DND-41 (cell line): Measurements from ENCODE around the gene TGFBRAP1.
"Not testable (repeated sequence)": the region's sequence is repeated elsewhere in the genome, so short reads cannot be mapped to it uniquely, and the experiment has no call there.

Source experiments
- ATAC-seq: fragments of 200-7000 bp; cut with Tn5 transposase; 3 replicates; pipeline ENCODE4 v1.9.1; 2021; ENCODE audit warnings: low read depth; ENCODE audit not compliant: insufficient read depth
- DNase-seq: peaks from one replicate; pipeline ENCODE4 v3.0.0-alpha.2; 2020
- H2AFZ ChIP-seq: 2 replicates; pipeline ENCODE4 v1.6.0; 2012; ENCODE audit warnings: low read depth, low read length
- H3K27ac ChIP-seq: 2 replicates; pipeline ENCODE4 v1.5.1; 2012; ENCODE audit warnings: low read length, inconsistent platforms
- H3K27me3 ChIP-seq: fragments of 200-600 bp; sonication (generic); 2 replicates; pipeline ENCODE4 v1.6.0; 2012; ENCODE audit warnings: low read length, mild to moderate bottlenecking, inconsistent platforms; ENCODE audit not compliant: insufficient read depth, poor library complexity
- H3K36me3 ChIP-seq: 2 replicates; pipeline ENCODE4 v1.5.1; 2012; ENCODE audit warnings: low read length, inconsistent platforms; ENCODE audit not compliant: insufficient read depth
- H3K4me1 ChIP-seq: 2 replicates; pipeline ENCODE4 v1.5.1; 2012; ENCODE audit warnings: mild to moderate bottlenecking, low read length; ENCODE audit not compliant: insufficient read depth
- H3K4me2 ChIP-seq: 2 replicates; pipeline ENCODE4 v1.6.0; 2012; ENCODE audit warnings: mild to moderate bottlenecking, moderate library complexity, low read length, inconsistent platforms; ENCODE audit not compliant: insufficient read depth
- H3K4me3 ChIP-seq, 2 experiments: fragments of 200-600 bp in 1 of 2; shearing (Covaris generic) in 1 of 2; 2 replicates each; pipeline ENCODE4 v1.5.1; 2012 to 2016; ENCODE audit warnings: inconsistent platforms in 2 of 2, low read length in 2 of 2, mild to moderate bottlenecking in 2 of 2, low read depth in 1 of 2, moderate library complexity in 1 of 2
- H3K79me2 ChIP-seq: 2 replicates; pipeline ENCODE4 v1.6.0; 2012; ENCODE audit warnings: low read length, inconsistent platforms; ENCODE audit not compliant: insufficient read depth
- H3K9ac ChIP-seq: 2 replicates; pipeline ENCODE4 v1.6.0; 2012; ENCODE audit warnings: low read depth, mild to moderate bottlenecking, inconsistent platforms, low read length, moderate library complexity
- H3K9me3 ChIP-seq: 2 replicates; pipeline ENCODE4 v1.5.1; 2012; ENCODE audit warnings: low read length, moderate library complexity, mild to moderate bottlenecking, inconsistent platforms; ENCODE audit not compliant: insufficient read depth, severe bottlenecking
- H4K20me1 ChIP-seq: 2 replicates; pipeline ENCODE4 v1.6.0; 2012; ENCODE audit warnings: low read length; ENCODE audit not compliant: insufficient read depth
- EZH2 ChIP-seq: IDR thresholded peaks from 3 replicates; pipeline ENCODE4 v1.6.1; 2012; ENCODE audit warnings: borderline replicate concordance, low read depth, mild to moderate bottlenecking, moderate library complexity, low read length, inconsistent platforms; ENCODE audit not compliant: severe bottlenecking
- TF ChIP-seq, protein P1 (sequence below): IDR thresholded peaks from 2 replicates; pipeline ENCODE4 v1.5.1; 2012; ENCODE audit warnings: borderline replicate concordance, low read length, moderate library complexity, mild to moderate bottlenecking; ENCODE audit not compliant: poor library complexity, severe bottlenecking; ENCODE audit errors: extremely low read depth

TGFBRAP1 gene

DNA sequence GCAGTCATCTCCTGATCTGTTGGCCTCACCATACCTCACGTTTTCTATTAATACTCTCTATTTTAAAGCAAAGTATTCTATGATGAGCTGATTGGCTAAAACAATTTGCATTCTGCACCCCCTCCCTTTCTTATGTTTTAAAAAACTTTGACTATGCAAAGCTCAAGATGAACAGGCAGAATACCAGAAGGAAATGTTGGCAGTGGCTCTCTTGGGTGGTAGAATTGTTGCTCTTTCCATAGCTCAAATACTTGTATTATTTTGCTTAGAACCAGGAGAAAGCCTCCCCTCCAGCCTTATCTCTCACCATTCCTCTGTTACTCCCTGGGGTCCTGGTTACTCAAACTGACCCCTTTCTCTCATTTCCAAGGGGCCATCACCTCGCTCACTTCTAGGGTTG lies 73.6 kb downstream of the TGFBRAP1 start:
- DNase-seq (no peak), ATAC-seq (no peak)
- no peaks in the 10 kb centered on the region; the same call in 1 of the 2 replicates for H4K20me1 ChIP-seq
- no peak overlapping the region for H3K9ac ChIP-seq
- H2AFZ ChIP-seq = no peak overlapping the region
- H3K79me2 ChIP-seq = no peaks in the 10 kb centered on the region
- no peak overlapping the region for H3K4me3 ChIP-seq
- H3K4me1 ChIP-seq = no peaks in the 10 kb centered on the region
- no peak for TF ChIP-seq EZH2
- TF ChIP-seq, protein P1, sequence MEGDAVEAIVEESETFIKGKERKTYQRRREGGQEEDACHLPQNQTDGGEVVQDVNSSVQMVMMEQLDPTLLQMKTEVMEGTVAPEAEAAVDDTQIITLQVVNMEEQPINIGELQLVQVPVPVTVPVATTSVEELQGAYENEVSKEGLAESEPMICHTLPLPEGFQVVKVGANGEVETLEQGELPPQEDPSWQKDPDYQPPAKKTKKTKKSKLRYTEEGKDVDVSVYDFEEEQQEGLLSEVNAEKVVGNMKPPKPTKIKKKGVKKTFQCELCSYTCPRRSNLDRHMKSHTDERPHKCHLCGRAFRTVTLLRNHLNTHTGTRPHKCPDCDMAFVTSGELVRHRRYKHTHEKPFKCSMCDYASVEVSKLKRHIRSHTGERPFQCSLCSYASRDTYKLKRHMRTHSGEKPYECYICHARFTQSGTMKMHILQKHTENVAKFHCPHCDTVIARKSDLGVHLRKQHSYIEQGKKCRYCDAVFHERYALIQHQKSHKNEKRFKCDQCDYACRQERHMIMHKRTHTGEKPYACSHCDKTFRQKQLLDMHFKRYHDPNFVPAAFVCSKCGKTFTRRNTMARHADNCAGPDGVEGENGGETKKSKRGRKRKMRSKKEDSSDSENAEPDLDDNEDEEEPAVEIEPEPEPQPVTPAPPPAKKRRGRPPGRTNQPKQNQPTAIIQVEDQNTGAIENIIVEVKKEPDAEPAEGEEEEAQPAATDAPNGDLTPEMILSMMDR = no peak
- no peaks in the 10 kb centered on the region for H3K9me3 ChIP-seq
- H3K27me3 ChIP-seq = no peaks in the 10 kb centered on the region
- no peak overlapping the region for H3K4me2 ChIP-seq
- no peaks in the 10 kb centered on the region for H3K36me3 ChIP-seq
- no peak overlapping the region for H3K27ac ChIP-seq

DNA sequence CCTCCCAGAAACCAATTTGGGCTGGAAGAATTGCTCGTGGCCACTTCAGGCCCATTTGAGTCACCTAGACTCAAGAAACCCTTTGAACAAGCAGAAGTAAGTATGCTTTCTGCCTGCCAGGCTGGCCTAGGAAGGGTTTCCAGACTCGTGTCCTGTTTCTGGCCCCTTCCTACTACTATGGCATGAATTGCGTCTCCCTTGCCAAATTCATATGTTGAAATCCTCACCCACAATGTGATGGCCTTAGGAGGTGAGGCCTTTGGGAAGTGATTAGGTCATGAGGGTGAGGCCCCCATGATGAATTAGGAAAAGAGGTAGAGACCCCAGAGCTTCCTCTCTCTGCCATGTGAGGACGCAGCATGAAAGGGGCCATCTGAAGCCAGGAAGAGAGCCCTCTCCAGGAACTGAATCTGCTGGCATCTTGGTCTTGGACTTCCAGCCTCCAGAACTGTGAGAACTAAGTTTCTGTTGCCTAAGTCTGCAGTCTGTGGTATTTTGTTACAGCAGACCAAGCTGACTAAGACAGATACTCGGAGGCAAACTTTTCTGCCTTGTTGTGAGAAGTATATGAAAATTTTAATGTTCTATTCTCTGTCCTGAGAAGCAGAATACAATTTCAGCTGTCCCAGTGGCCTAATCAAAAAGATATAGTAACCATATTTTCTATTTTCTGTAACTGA lies 74.9 kb downstream of the TGFBRAP1 start:
- Histone ChIP-seq H3K4me3 (no peak overlapping the region), H3K9ac (no peak overlapping the region), H3K27me3 (no peaks in the 10 kb centered on the region), H2AFZ (no peak overlapping the region), H4K20me1 (no peaks in the 10 kb centered on the region; the same call in 1 of the 2 replicates), H3K36me3 (no peaks in the 10 kb centered on the region), H3K9me3 (no peaks in the 10 kb centered on the region), H3K4me2 (no peak overlapping the region), H3K27ac (no peak overlapping the region), H3K79me2 (no peaks in the 10 kb centered on the region), H3K4me1 (no peaks in the 10 kb centered on the region)
- DNase-seq (no peak), ATAC-seq (no peak)
- TF ChIP-seq EZH2 = no peak
- TF ChIP-seq, protein P1 = no peak

DNA sequence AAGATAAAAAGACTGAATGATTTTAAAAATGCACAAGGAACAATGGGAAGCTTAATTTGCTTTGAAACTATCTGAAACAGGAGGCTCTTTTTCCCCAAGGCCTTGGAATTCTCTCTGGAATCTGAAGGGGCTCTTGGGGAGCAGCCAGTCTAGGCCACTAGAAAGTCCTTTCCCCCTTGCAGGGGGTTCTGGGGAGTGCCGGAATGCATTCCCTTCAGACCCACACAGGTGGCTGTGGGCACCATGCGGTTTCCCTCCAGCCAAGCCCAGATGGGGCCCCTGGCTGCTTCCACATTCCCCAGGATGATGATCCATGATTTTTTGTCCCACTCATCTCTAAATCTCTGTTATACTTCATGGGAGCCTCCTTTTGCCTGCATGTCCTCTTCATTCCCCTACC lies 77.3 kb downstream of the TGFBRAP1 start:
- no peaks in the 10 kb centered on the region for H3K79me2 ChIP-seq
- no peak for TF ChIP-seq EZH2
- TF ChIP-seq, protein P1 = no peak
- no peak overlapping the region for H3K9ac ChIP-seq
- H3K9me3 ChIP-seq = no peaks in the 10 kb centered on the region
- H3K36me3 ChIP-seq = no peaks in the 10 kb centered on the region
- H2AFZ ChIP-seq = no peak overlapping the region
- H3K4me2 ChIP-seq = no peak overlapping the region
- no peaks in the 10 kb centered on the region for H4K20me1 ChIP-seq
- H3K27me3 ChIP-seq = no peaks in the 10 kb centered on the region
- no peak for ATAC-seq
- no peaks in the 10 kb centered on the region for H3K4me1 ChIP-seq
- H3K27ac ChIP-seq = no peak overlapping the region
- no peak for DNase-seq
- no peak overlapping the region for H3K4me3 ChIP-seq

DNA sequence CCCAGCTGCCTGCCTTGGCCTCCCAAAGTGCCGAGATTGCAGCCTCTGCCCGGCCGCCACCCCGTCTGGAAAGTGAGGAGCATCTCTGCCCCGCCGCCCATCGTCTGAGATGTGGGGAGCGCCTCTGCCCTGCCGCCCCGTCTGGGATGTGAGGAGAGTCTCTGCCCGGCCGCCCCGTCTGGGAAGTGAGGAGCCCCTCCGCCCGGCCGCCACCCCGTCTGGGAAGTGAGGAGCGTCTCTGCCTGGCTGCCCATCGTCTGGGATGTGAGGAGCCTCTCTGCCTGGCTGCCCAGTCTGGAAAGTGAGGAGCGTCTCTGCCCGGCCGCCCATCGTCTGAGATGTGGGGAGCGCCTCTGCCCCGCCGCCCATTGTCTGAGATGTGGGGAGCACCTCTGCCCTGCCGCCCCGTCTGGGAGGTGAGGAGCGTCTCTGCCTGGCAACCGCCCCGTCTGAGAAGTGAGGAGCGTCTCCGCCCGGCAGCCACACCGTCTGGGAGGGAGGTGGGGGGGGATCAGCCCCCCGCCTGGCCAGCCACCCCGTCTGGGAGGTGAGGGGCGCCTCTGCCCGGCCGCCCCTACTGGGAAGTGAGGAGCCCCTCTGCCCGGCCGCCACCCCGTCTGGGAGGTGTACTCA lies 78.4 kb downstream of the TGFBRAP1 start:
- H3K79me2 ChIP-seq, H3K36me3 ChIP-seq, ATAC-seq, H3K4me1 ChIP-seq, H2AFZ ChIP-seq, DNase-seq, H3K27ac ChIP-seq, H3K9me3 ChIP-seq, H3K4me2 ChIP-seq, H3K4me3 ChIP-seq, H3K9ac ChIP-seq, H3K27me3 ChIP-seq, H4K20me1 ChIP-seq: not testable (repeated sequence)
